ENCODE data around the gene CX3CL1.
"Not testable (repeated sequence)": the region's sequence is repeated elsewhere in the genome, so short reads cannot be mapped to it uniquely, and the experiment has no call there.

DNA sequence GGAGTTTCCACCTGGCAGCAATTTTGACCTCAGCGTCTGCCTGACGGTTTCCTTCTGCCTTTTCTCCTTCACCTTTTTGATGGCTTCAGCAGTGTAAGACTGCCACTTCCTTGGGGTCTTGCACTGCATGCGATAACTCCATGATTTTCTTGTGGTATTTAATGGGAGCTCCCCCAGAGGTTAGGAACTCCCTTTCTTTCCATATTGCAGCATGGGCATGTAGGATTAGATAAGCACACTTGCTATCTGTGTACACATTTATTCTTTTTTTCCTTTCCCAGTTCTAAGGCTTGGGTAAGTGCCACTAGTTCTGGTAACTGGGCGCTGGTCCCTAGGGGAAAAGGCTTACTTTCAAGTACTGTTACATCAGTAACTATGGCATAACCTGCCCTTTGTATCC, 25.2 kb downstream of the CX3CL1 start:
- TF ChIP-seq EZH2 (IDR thresholded peaks at IDR 0.05); POLR2AphosphoS5 (IDR thresholded peaks at IDR 0.05; ENCODE audit: borderline replicate concordance, low read depth, low read length); FOXP2 (optimal IDR thresholded peaks at IDR 0.05; ENCODE audit: control extremely low read depth, extremely low read length, insufficient read depth): not testable (repeated sequence)

Measured in SK-N-MC (cell line).